HEK293T (cell line): ENCODE measurements around the gene DGKA.
A peak's percentile ranks its signal among the peaks of the same experiment; 100 is the strongest.

ENCODE experiments used
- CTCF ChIA-PET: fragments of 350-600 bp; formaldehyde crosslinking; extraction: SDS; loops from one replicate; lab custom pipeline; 2021; ENCODE audit warnings: antibody characterized with exemption, inconsistent platforms; lab: Yijun Ruan, JAX
- POLR2A ChIA-PET: fragments of 350-600 bp; formaldehyde crosslinking; extraction: SDS; loops from one replicate; lab custom pipeline; 2020; ENCODE audit warnings: antibody characterized with exemption, inconsistent platforms; lab: Yijun Ruan, JAX
- DNase-seq: peaks from one replicate; pipeline ENCODE4 v3.0.0; 2012; ENCODE audit warnings: mixed read lengths; ENCODE audit errors: extremely low spot score
- ARNT ChIP-seq: fragments of 450-650 bp; IDR thresholded peaks from 2 replicates; pipeline ENCODE4 v1.6.1; 2017; ENCODE audit warnings: mild to moderate bottlenecking
- BHLHE40 ChIP-seq: fragments of 450-650 bp; IDR thresholded peaks from 2 replicates; pipeline ENCODE4 v1.6.1; 2016; ENCODE audit warnings: mild to moderate bottlenecking, moderate library complexity, borderline replicate concordance
- CTBP1 ChIP-seq: fragments of 450-650 bp; IDR thresholded peaks from 2 replicates; pipeline ENCODE4 v1.6.1; 2016; ENCODE audit warnings: borderline replicate concordance
- ELF4 ChIP-seq: fragments of 450-650 bp; IDR thresholded peaks from 2 replicates; pipeline ENCODE4 v1.6.1; 2017; ENCODE audit warnings: antibody characterized with exemption
- FOXA1 ChIP-seq: fragments of 450-650 bp; IDR thresholded peaks from 2 replicates; pipeline ENCODE4 v1.6.1; 2016; ENCODE audit warnings: mild to moderate bottlenecking
- FOXK2 ChIP-seq: fragments of 450-650 bp; IDR thresholded peaks from 2 replicates; pipeline ENCODE4 v1.6.1; 2016; ENCODE audit warnings: mild to moderate bottlenecking
- FOXM1 ChIP-seq: fragments of 450-650 bp; IDR thresholded peaks from 2 replicates; pipeline ENCODE4 v1.6.1; 2017; ENCODE audit warnings: mild to moderate bottlenecking, borderline replicate concordance
- HDGF ChIP-seq: fragments of 450-650 bp; IDR thresholded peaks from 2 replicates; pipeline ENCODE4 v1.6.1; 2017; ENCODE audit warnings: antibody characterized with exemption, borderline replicate concordance
- L3MBTL2 ChIP-seq: fragments of 450-650 bp; conservative IDR thresholded peaks from 2 replicates; pipeline ENCODE4 v1.6.1; 2016; ENCODE audit warnings: mild to moderate bottlenecking
- LEF1 ChIP-seq: fragments of 450-650 bp; IDR thresholded peaks from 2 replicates; pipeline ENCODE4 v1.6.1; 2017; ENCODE audit warnings: mild to moderate bottlenecking, borderline replicate concordance
- NFRKB ChIP-seq: fragments of 450-650 bp; IDR thresholded peaks from 2 replicates; pipeline ENCODE4 v1.6.1; 2016; ENCODE audit warnings: mild to moderate bottlenecking, moderate library complexity
- PKNOX1 ChIP-seq: fragments of 450-650 bp; IDR thresholded peaks from 2 replicates; pipeline ENCODE4 v1.6.1; 2016
- SP1 ChIP-seq: fragments of 450-650 bp; IDR thresholded peaks from 2 replicates; pipeline ENCODE4 v1.6.1; 2017
- SUZ12 ChIP-seq: fragments of 450-650 bp; IDR thresholded peaks from 2 replicates; pipeline ENCODE4 v1.6.1; 2016; ENCODE audit warnings: mild to moderate bottlenecking
- TARDBP ChIP-seq: fragments of 450-650 bp; IDR thresholded peaks from 2 replicates; pipeline ENCODE4 v1.6.1; 2016
- ZNF384 ChIP-seq: fragments of 450-650 bp; IDR thresholded peaks from 2 replicates; pipeline ENCODE4 v1.6.1; 2016

Gene DGKA

GRCh38 chr12:55931780-55932550 is 1.0 kb downstream of the DGKA start:
- peak; percentile 42 for DNase-seq
- CTCF ChIA-PET, result no interaction called here
- POLR2A ChIA-PET, result interaction anchor here (1.0 kb wide), 1 partner anchor 115 kb away, joined by 3 read pairs; the partner anchor contains the start of genes ORMDL2 and SARNP
- TF ChIP-seq FOXM1 (no peak), LEF1 (no peak), L3MBTL2 (no peak), PKNOX1 (no peak), ZNF384 (no peak), ELF4 (no peak), NFRKB (no peak), FOXK2 (no peak), FOXA1 (no peak), SUZ12 (no peak), HDGF (no peak), ARNT (no peak), CTBP1 (no peak), SP1 (no peak), TARDBP (no peak), BHLHE40 (no peak)

GRCh38 chr12:55932551-55932910 is 1.6 kb downstream of the DGKA start:
- no peak for TF ChIP-seq FOXM1
- TF ChIP-seq PKNOX1, result no peak
- no peak for TF ChIP-seq NFRKB
- no peak for TF ChIP-seq ELF4
- no peak for TF ChIP-seq FOXA1
- no peak for TF ChIP-seq HDGF
- TF ChIP-seq BHLHE40, result no peak
- TF ChIP-seq ZNF384, result no peak
- TF ChIP-seq ARNT, result no peak
- no peak for TF ChIP-seq L3MBTL2
- TF ChIP-seq FOXK2, result no peak
- TF ChIP-seq CTBP1, result no peak
- TF ChIP-seq LEF1, result no peak
- TF ChIP-seq TARDBP, result no peak
- ChIA-PET CTCF (no interaction called here), POLR2A (interaction anchor here (1.0 kb wide), 1 partner anchor 41 kb away, joined by 5 read pairs; the partner anchor contains the start of gene RAB5B)
- DNase-seq, result no peak

- ChIA-PET CTCF (interaction anchor here (0.6 kb wide), 1 partner anchor 92 kb away, joined by 3 read pairs; no protein-coding TSS in a partner anchor), POLR2A (interaction anchor here (0.8 to 1.4 kb wide), 3 partner anchors 41 to 103 kb away, joined by 3 to 5 read pairs (median 4); partner anchors contain the start of gene RAB5B)
- DNase-seq, result no peak
- TF ChIP-seq L3MBTL2 (no peak), ZNF384 (no peak), FOXK2 (no peak), SP1 (no peak), SUZ12 (no peak), HDGF (no peak), TARDBP (no peak), PKNOX1 (no peak), LEF1 (no peak), FOXA1 (no peak), ELF4 (no peak), FOXM1 (no peak), CTBP1 (no peak)
Observed at GRCh38 chr12:55933169-55933798, 2.3 kb downstream of the DGKA start.

- CTCF ChIA-PET, result interaction anchor here (1.1 kb wide), 1 partner anchor 8 kb away, joined by 5 read pairs; no protein-coding TSS in a partner anchor
- POLR2A ChIA-PET, result interaction anchor here (0.8 to 1.4 kb wide), 2 partner anchors 103 to 104 kb away, joined by 3 to 4 read pairs; no protein-coding TSS in a partner anchor
- no peak for TF ChIP-seq FOXA1
- no peak for TF ChIP-seq FOXM1
- no peak for TF ChIP-seq LEF1
- TF ChIP-seq TARDBP, result no peak
- TF ChIP-seq CTBP1, result no peak
- TF ChIP-seq PKNOX1, result no peak
- no peak for TF ChIP-seq L3MBTL2
- TF ChIP-seq SP1, result no peak
- TF ChIP-seq HDGF, result no peak
- no peak for TF ChIP-seq SUZ12
- TF ChIP-seq ZNF384, result no peak
- no peak for TF ChIP-seq ELF4
- TF ChIP-seq ARNT, result no peak
- no peak for TF ChIP-seq FOXK2
- no peak for TF ChIP-seq NFRKB
- TF ChIP-seq BHLHE40, result no peak
- DNase-seq, result no peak
Observed at GRCh38 chr12:55933799-55934742, 3.1 kb downstream of the DGKA start.
